ENCODE data around the gene SPRY1.

The SPRY1 gene

DNA sequence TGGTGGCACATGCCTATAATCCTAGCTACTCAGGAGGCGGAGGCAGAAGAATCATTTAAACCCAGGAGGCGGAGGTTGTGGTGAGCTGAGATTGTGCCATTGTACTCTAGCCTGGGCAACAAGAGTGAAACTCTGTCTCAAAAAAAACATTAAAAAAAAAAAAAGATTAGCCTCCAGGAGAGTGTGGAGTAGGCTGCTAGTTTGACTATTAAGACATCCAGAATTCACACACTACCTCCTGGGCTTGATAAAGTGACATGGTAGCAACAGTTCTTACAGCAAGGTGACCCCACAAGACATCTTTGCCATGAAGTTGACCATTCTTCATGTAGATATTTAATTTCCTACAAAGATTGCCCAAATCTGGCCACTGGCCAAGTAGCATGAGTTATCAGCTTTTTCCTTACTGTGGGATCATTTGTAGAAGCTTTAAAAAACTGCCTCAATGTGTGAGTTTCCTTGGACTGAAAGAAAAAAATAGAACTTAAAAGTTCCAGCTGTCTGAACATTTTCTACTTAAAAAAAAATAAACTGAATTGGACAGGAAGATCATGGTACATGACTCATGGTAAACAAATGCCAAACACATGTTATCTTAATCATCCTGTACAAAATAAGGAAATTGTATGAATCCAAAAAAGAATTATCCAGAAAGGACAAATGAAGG, 35.3 kb upstream of the SPRY1 start:
- TF ChIP-seq, protein P1, sequence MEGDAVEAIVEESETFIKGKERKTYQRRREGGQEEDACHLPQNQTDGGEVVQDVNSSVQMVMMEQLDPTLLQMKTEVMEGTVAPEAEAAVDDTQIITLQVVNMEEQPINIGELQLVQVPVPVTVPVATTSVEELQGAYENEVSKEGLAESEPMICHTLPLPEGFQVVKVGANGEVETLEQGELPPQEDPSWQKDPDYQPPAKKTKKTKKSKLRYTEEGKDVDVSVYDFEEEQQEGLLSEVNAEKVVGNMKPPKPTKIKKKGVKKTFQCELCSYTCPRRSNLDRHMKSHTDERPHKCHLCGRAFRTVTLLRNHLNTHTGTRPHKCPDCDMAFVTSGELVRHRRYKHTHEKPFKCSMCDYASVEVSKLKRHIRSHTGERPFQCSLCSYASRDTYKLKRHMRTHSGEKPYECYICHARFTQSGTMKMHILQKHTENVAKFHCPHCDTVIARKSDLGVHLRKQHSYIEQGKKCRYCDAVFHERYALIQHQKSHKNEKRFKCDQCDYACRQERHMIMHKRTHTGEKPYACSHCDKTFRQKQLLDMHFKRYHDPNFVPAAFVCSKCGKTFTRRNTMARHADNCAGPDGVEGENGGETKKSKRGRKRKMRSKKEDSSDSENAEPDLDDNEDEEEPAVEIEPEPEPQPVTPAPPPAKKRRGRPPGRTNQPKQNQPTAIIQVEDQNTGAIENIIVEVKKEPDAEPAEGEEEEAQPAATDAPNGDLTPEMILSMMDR (conservative IDR thresholded peaks at IDR 0.05; ENCODE audit: low read length) = no peak
- H3K4me3 ChIP-seq (ENCODE audit: low read length) = no peak overlapping the region
- DNase-seq (ENCODE audit: low read depth) = peak; percentile 87

- no peak for DNase-seq (ENCODE audit: low read depth)
- TF ChIP-seq, protein P1 (conservative IDR thresholded peaks at IDR 0.05; ENCODE audit: low read length) = no peak
- no peak overlapping the region for H3K4me3 ChIP-seq (ENCODE audit: low read length)
Observed at GRCh38 chr4:123362103-123362502, 34.5 kb upstream of the SPRY1 start.

GRCh38 chr4:123363729-123364128, 32.9 kb upstream of the SPRY1 start:
- H3K4me3 ChIP-seq (ENCODE audit: low read length) = no peak overlapping the region
- TF ChIP-seq, protein P1 (conservative IDR thresholded peaks at IDR 0.05; ENCODE audit: low read length) = no peak
- DNase-seq (ENCODE audit: low read depth) = no peak

GRCh38 chr4:123364906-123365305, 31.7 kb upstream of the SPRY1 start:
- DNase-seq (ENCODE audit: low read depth) = no peak
- H3K4me3 ChIP-seq (ENCODE audit: low read length) = no peak overlapping the region
- TF ChIP-seq, protein P1 (conservative IDR thresholded peaks at IDR 0.05; ENCODE audit: low read length) = no peak

GRCh38 chr4:123365412-123365811, 31.2 kb upstream of the SPRY1 start:
- TF ChIP-seq, protein P1 (conservative IDR thresholded peaks at IDR 0.05; ENCODE audit: low read length) = no peak
- no peak overlapping the region for H3K4me3 ChIP-seq (ENCODE audit: low read length)
- no peak for DNase-seq (ENCODE audit: low read depth)

GRCh38 chr4:123366144-123366748, 30.3 kb upstream of the SPRY1 start:
- TF ChIP-seq, protein P1 (conservative IDR thresholded peaks at IDR 0.05; ENCODE audit: low read length) = no peak
- no peak overlapping the region for H3K4me3 ChIP-seq (ENCODE audit: low read length)
- DNase-seq (ENCODE audit: low read depth) = no peak

GRCh38 chr4:123378794-123379193, 17.8 kb upstream of the SPRY1 start:
- TF ChIP-seq, protein P1 (conservative IDR thresholded peaks at IDR 0.05; ENCODE audit: low read length) = no peak
- H3K4me3 ChIP-seq (ENCODE audit: low read length) = no peak overlapping the region
- DNase-seq (ENCODE audit: low read depth) = no peak
